IMR-90 (cell line): ENCODE measurements around the gene UBE2O. TPM values are rescaled to one million over a fixed set of nuclear protein-coding genes. Genes with fewer than 3 reads are reported as not detected.

Experiments
- ATAC-seq: fragments of 200-7000 bp; cut with Tn5 transposase; 2 replicates; pipeline ENCODE4 v1.9.1; 2020; ENCODE audit warnings: low read depth, mild to moderate bottlenecking, moderate library complexity
- BruUV-seq: library from RNA; stranded (reverse); fragments of 400-500 nt; replicated peaks from 2 replicates; lab custom pipeline; 2021; lab: Mats Ljungman, UMichigan
- CTCF ChIA-PET: fragments of 300-600 bp; formaldehyde crosslinking; extraction: SDS; loops from one replicate; lab custom pipeline; 2021; ENCODE audit warnings: antibody characterized with exemption; lab: Yijun Ruan, JAX
- POLR2A ChIA-PET: fragments of 300-600 bp; sonication (Branson Sonifier 250); formaldehyde crosslinking; loops from one replicate; lab custom pipeline; 2022; ENCODE audit warnings: antibody characterized with exemption; ENCODE audit not compliant: unreplicated experiment; lab: Charles Lee
- DNase-seq: peaks from one replicate; pipeline ENCODE4 v3.0.0; 2013
- H2AFZ ChIP-seq: replicated peaks from 2 replicates; pipeline ENCODE3; 2013; ENCODE audit warnings: low read length, mild to moderate bottlenecking; ENCODE audit not compliant: poor library complexity
- H2AK5ac ChIP-seq: 2 replicates; pipeline ENCODE4 v1.6.1; 2013; ENCODE audit warnings: low read depth, low read length, inconsistent platforms
- H2AK9ac ChIP-seq: replicated peaks from 2 replicates; pipeline ENCODE3; 2013; ENCODE audit warnings: mild to moderate bottlenecking, low read depth, low read length, moderate library complexity; ENCODE audit not compliant: poor library complexity
- H2BK120ac ChIP-seq: 2 replicates; pipeline ENCODE4 v1.6.1; 2013; ENCODE audit warnings: low read depth, low read length, inconsistent platforms
- H2BK15ac ChIP-seq: 3 replicates; pipeline ENCODE4 v1.6.1; 2013; ENCODE audit warnings: low read depth, low read length, inconsistent platforms
- H2BK20ac ChIP-seq: 2 replicates; pipeline ENCODE4 v1.6.1; 2013; ENCODE audit warnings: low read depth, mild to moderate bottlenecking, inconsistent platforms, low read length, moderate library complexity
- H2BK5ac ChIP-seq: 2 replicates; pipeline ENCODE4 v1.6.1; 2013; ENCODE audit warnings: mild to moderate bottlenecking, low read depth, low read length, inconsistent platforms; ENCODE audit not compliant: poor library complexity, severe bottlenecking
- H3K14ac ChIP-seq: replicated peaks from 2 replicates; pipeline ENCODE4 v1.6.1; 2013; ENCODE audit warnings: low read depth, low read length, inconsistent platforms
- H3K18ac ChIP-seq: 2 replicates; pipeline ENCODE4 v1.6.1; 2013; ENCODE audit warnings: low read depth, low read length, control low read depth
- H3K23ac ChIP-seq: 2 replicates; pipeline ENCODE4 v1.6.1; 2013; ENCODE audit warnings: low read depth, low read length, inconsistent platforms
- H3K27ac ChIP-seq: 2 replicates; pipeline ENCODE4 v1.5.1; 2013; ENCODE audit warnings: mild to moderate bottlenecking, control low read depth, low read length; ENCODE audit not compliant: insufficient read depth
- H3K27me3 ChIP-seq: 2 replicates; pipeline ENCODE4 v1.6.1; 2013; ENCODE audit warnings: low read length; ENCODE audit not compliant: control insufficient read depth, insufficient read depth
- H3K36me3 ChIP-seq: 2 replicates; pipeline ENCODE4 v1.6.1; 2013; ENCODE audit warnings: low read length, mixed read lengths; ENCODE audit not compliant: control insufficient read depth, insufficient read depth
- H3K4ac ChIP-seq: 2 replicates; pipeline ENCODE4 v1.6.1; 2013; ENCODE audit warnings: low read depth, low read length, inconsistent platforms
- H3K4me1 ChIP-seq: 2 replicates; pipeline ENCODE4 v1.6.1; 2013; ENCODE audit warnings: low read length, mixed read lengths; ENCODE audit not compliant: control insufficient read depth, insufficient read depth
- H3K4me2 ChIP-seq: 2 replicates; pipeline ENCODE4 v1.6.1; 2013; ENCODE audit warnings: low read depth, mild to moderate bottlenecking, control low read depth, low read length, moderate library complexity
- H3K4me3 ChIP-seq: 2 replicates; pipeline ENCODE4 v1.5.1; 2013; ENCODE audit warnings: low read depth, mild to moderate bottlenecking, control low read depth, low read length, moderate library complexity; ENCODE audit not compliant: insufficient read depth
- H3K56ac ChIP-seq: 2 replicates; pipeline ENCODE4 v1.6.1; 2013; ENCODE audit warnings: low read length, inconsistent platforms; ENCODE audit not compliant: insufficient read depth; ENCODE audit errors: extremely low read depth
- H3K79me1 ChIP-seq, 2 experiments: 2 replicates each; pipeline ENCODE4 v1.6.1; 2013; ENCODE audit warnings: low read length in 2 of 2, inconsistent platforms in 1 of 2, low read depth in 1 of 2
- H3K9ac ChIP-seq: 2 replicates; pipeline ENCODE4 v1.6.1; 2013; ENCODE audit warnings: low read depth, low read length, control low read depth
- H3K9me1 ChIP-seq: 2 replicates; pipeline ENCODE4 v1.6.1; 2013; ENCODE audit warnings: low read length, inconsistent platforms; ENCODE audit not compliant: insufficient read depth
- H3K9me3 ChIP-seq: 2 replicates; pipeline ENCODE4 v1.6.1; 2013; ENCODE audit warnings: low read length; ENCODE audit not compliant: control insufficient read depth, insufficient read depth
- H4K20me1 ChIP-seq: 2 replicates; pipeline ENCODE4 v1.6.1; 2013; ENCODE audit warnings: low read length, inconsistent platforms; ENCODE audit not compliant: insufficient read depth
- H4K5ac ChIP-seq: 2 replicates; pipeline ENCODE4 v1.6.1; 2013; ENCODE audit warnings: mild to moderate bottlenecking, low read depth, low read length, control low read depth
- H4K8ac ChIP-seq, 2 experiments: 2 replicates each; pipeline ENCODE4 v1.6.1; 2013; ENCODE audit warnings: low read depth in 2 of 2, low read length in 2 of 2, control low read depth in 1 of 2, inconsistent platforms in 1 of 2
- H4K91ac ChIP-seq: 2 replicates; pipeline ENCODE4 v1.6.1; 2013; ENCODE audit warnings: low read depth, low read length, inconsistent platforms; ENCODE audit not compliant: insufficient read depth
- BHLHE40 ChIP-seq: fragments of 150-350 bp; IDR thresholded peaks from 2 replicates; pipeline ENCODE4 v1.6.1; 2016; ENCODE audit warnings: mild to moderate bottlenecking, low read depth, low read length
- CEBPB ChIP-seq: IDR thresholded peaks from 2 replicates; pipeline ENCODE4 v1.6.1; 2012; ENCODE audit warnings: low read depth, low read length, improper control_type of control experiment
- CHD1 ChIP-seq: IDR thresholded peaks from 2 replicates; pipeline ENCODE4 v1.6.1; 2012; ENCODE audit warnings: low read depth, low read length, improper control_type of control experiment
- FOS ChIP-seq: fragments of 150-350 bp; IDR thresholded peaks from 2 replicates; pipeline ENCODE4 v1.6.1; 2016; ENCODE audit warnings: low read depth, low read length
- MAFK ChIP-seq: IDR thresholded peaks from 2 replicates; pipeline ENCODE4 v1.6.1; 2012; ENCODE audit warnings: low read depth, low read length, improper control_type of control experiment
- MAZ ChIP-seq: IDR thresholded peaks from 2 replicates; pipeline ENCODE4 v1.6.1; 2012; ENCODE audit warnings: low read depth, mild to moderate bottlenecking, low read length, improper control_type of control experiment, moderate library complexity, borderline replicate concordance
- MXI1 ChIP-seq: IDR thresholded peaks from 2 replicates; pipeline ENCODE4 v1.6.1; 2012; ENCODE audit warnings: low read depth, mild to moderate bottlenecking, low read length, moderate library complexity, borderline replicate concordance
- NFE2L2 ChIP-seq: fragments of 150-350 bp; IDR thresholded peaks from 2 replicates; pipeline ENCODE4 v1.6.1; 2016; ENCODE audit warnings: low read depth, mild to moderate bottlenecking, low read length
- POLR2A ChIP-seq: IDR thresholded peaks from 2 replicates; pipeline ENCODE4 v1.6.1; 2012; ENCODE audit warnings: mild to moderate bottlenecking, low read depth, low read length
- RAD21 ChIP-seq: IDR thresholded peaks from 2 replicates; pipeline ENCODE4 v1.6.1; 2012; ENCODE audit warnings: low read length, improper control_type of control experiment
- RCOR1 ChIP-seq: IDR thresholded peaks from 2 replicates; pipeline ENCODE4 v1.6.1; 2012; ENCODE audit warnings: mild to moderate bottlenecking, low read length, improper control_type of control experiment; ENCODE audit not compliant: insufficient replicate concordance
- RFX5 ChIP-seq: IDR thresholded peaks from 2 replicates; pipeline ENCODE4 v1.8.0; 2012; ENCODE audit warnings: low read depth, mild to moderate bottlenecking, low read length, moderate library complexity
- SMC3 ChIP-seq: fragments of 150-350 bp; IDR thresholded peaks from 2 replicates; pipeline ENCODE4 v1.6.1; 2016; ENCODE audit warnings: low read depth, mild to moderate bottlenecking, antibody characterized with exemption, low read length, moderate library complexity
- WGBS, 2 experiments: methylation state at CpG; one replicate each; pipeline versions ENCODE4 v1.1.5 to v1.1.7; 2013; ENCODE audit warnings: missing lambda C conversion rate in 2 of 2; ENCODE audit not compliant: insufficient read length in 1 of 2; ENCODE audit errors: extremely low coverage in 2 of 2; 5-methylcytosine and 5-hydroxymethylcytosine counted together
- dilution Hi-C: fragments of 300-500 bp; cut with HindIII; formaldehyde crosslinking; loops from one replicate; pipeline ENCODE4 v1.14.3; 2018; ENCODE audit warnings: low sequenced_read_pairs; ENCODE audit not compliant: unreplicated experiment
- in situ Hi-C: fragments of 300-500 bp; cut with MboI; formaldehyde crosslinking; loops from 3 replicates; pipeline ENCODE4 v1.14.3; 2019; ENCODE audit warnings: low sequenced_read_pairs, inconsistent platforms, mixed read lengths
- intact Hi-C: fragments of 100-400 bp; cut with micrococcal nuclease; formaldehyde crosslinking; loops from 2 replicates; pipeline ENCODE4 v1.10.0; 2022
- polyA plus RNA-seq, 3 experiments: library from polyadenylated mRNA; depleted of rRNA; stranded (reverse); fragments of >200 nt; gene quantifications; 2 replicates each; pipeline ENCODE4 v1.2.3, GENCODE V29; 2012; ENCODE audit warnings: low replicate concordance in 1 of 3
- total RNA-seq: library from RNA; depleted of rRNA; stranded (reverse); fragments of >200 nt; gene quantifications from 2 replicates; pipeline ENCODE4 v1.2.3, GENCODE V29; 2012
- TF ChIP-seq, protein P1 (sequence below): fragments of 150-350 bp; IDR thresholded peaks from 2 replicates; pipeline ENCODE4 v1.6.1; 2016; ENCODE audit warnings: low read depth, mild to moderate bottlenecking, low read length, moderate library complexity, borderline replicate concordance
- TF ChIP-seq, protein P2 (sequence below): fragments of 150-350 bp; IDR thresholded peaks from 2 replicates; pipeline ENCODE4 v1.6.1; 2017; ENCODE audit warnings: mild to moderate bottlenecking, antibody characterized with exemption, low read length, low read depth
- TF ChIP-seq, protein P3 (sequence below): conservative IDR thresholded peaks from 2 replicates; pipeline ENCODE4 v1.5.1; 2012; ENCODE audit warnings: mild to moderate bottlenecking, low read depth, low read length, improper control_type of control experiment

UBE2O gene
- total and polyA plus RNA-seq, 2 of the 4 experiments (the other 2 are of a cell fraction): 17.6 TPM

DNA sequence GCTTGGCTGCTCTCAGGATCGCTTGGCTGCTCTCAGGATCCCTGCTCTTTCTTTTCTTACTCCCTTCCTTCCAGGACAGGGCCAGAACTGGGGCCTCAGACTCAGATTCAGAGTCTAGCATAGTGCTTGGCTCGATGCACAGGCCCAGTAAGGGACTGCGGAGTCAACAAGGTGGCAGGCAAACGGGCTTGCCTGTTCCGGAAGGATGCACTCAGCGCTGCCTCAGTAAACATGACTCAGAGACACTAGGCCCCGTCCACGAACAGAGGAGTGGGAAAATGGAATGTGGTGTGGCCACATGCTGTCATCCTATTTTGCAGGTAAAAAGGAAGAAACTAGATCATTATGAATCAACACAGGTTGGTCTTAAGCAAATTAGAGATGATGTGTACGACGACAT is 58.8 kb downstream of the UBE2O start:
- no peak overlapping the region for H2BK5ac ChIP-seq
- no peak overlapping the region for H3K4ac ChIP-seq
- H4K20me1 ChIP-seq: peaks cover 11% of the 10 kb centered on the region
- H2AFZ ChIP-seq: no peak overlapping the region
- no peak overlapping the region for H3K4me3 ChIP-seq
- H2AK9ac ChIP-seq: no peak overlapping the region
- dilution Hi-C loops: no loop called here
- in situ Hi-C loops: no loop called here
- H3K27me3 ChIP-seq: no peaks in the 10 kb centered on the region
- H3K9ac ChIP-seq: no peak overlapping the region
- no peak overlapping the region for H4K8ac ChIP-seq
- no peak overlapping the region for H3K56ac ChIP-seq
- no TSS peak for BruUV-seq
- no peaks in the 10 kb centered on the region for H3K9me3 ChIP-seq
- no peak overlapping the region for H2BK15ac ChIP-seq
- CTCF ChIA-PET: interaction anchor here (0.7 kb wide), 1 partner anchor 394 kb away, joined by 4 read pairs; no protein-coding TSS in a partner anchor
- WGBS, 2 experiments: 95% methylated on average over 3 of the region's 10 CpGs; no CpG with 5 or more reads in 1 of the 2 experiments
- H3K27ac ChIP-seq: no peak overlapping the region
- no peak overlapping the region for H4K5ac ChIP-seq
- H2BK20ac ChIP-seq: no peak overlapping the region
- intact Hi-C loops: no loop called here
- ATAC-seq (no peak), DNase-seq (no peak)
- POLR2A ChIA-PET: no interaction called here
- no peak overlapping the region for H2AK5ac ChIP-seq
- H3K9me1 ChIP-seq: 0 out of 2 replicates have a peak, but pooled peaks cover 4% of the 10 kb centered on the region
- H2BK120ac ChIP-seq: no peak overlapping the region
- no peak overlapping the region for H3K18ac ChIP-seq
- no peak overlapping the region for H4K91ac ChIP-seq
- H3K23ac ChIP-seq: no peak overlapping the region
- H3K4me1 ChIP-seq: no peaks in the 10 kb centered on the region
- peaks cover 55% of the 10 kb centered on the region for H3K36me3 ChIP-seq
- no peak overlapping the region for H3K14ac ChIP-seq
- H3K4me2 ChIP-seq: no peak overlapping the region
- TF ChIP-seq RCOR1: no peak
- TF ChIP-seq SMC3: no peak
- TF ChIP-seq RAD21: no peak
- TF ChIP-seq MXI1: no peak
- no peak for TF ChIP-seq BHLHE40
- TF ChIP-seq MAZ: no peak
- TF ChIP-seq, protein P1, sequence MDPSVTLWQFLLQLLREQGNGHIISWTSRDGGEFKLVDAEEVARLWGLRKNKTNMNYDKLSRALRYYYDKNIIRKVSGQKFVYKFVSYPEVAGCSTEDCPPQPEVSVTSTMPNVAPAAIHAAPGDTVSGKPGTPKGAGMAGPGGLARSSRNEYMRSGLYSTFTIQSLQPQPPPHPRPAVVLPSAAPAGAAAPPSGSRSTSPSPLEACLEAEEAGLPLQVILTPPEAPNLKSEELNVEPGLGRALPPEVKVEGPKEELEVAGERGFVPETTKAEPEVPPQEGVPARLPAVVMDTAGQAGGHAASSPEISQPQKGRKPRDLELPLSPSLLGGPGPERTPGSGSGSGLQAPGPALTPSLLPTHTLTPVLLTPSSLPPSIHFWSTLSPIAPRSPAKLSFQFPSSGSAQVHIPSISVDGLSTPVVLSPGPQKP: no peak
- no peak for TF ChIP-seq CEBPB
- TF ChIP-seq, protein P2, sequence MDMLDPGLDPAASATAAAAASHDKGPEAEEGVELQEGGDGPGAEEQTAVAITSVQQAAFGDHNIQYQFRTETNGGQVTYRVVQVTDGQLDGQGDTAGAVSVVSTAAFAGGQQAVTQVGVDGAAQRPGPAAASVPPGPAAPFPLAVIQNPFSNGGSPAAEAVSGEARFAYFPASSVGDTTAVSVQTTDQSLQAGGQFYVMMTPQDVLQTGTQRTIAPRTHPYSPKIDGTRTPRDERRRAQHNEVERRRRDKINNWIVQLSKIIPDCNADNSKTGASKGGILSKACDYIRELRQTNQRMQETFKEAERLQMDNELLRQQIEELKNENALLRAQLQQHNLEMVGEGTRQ: no peak
- TF ChIP-seq, protein P3, sequence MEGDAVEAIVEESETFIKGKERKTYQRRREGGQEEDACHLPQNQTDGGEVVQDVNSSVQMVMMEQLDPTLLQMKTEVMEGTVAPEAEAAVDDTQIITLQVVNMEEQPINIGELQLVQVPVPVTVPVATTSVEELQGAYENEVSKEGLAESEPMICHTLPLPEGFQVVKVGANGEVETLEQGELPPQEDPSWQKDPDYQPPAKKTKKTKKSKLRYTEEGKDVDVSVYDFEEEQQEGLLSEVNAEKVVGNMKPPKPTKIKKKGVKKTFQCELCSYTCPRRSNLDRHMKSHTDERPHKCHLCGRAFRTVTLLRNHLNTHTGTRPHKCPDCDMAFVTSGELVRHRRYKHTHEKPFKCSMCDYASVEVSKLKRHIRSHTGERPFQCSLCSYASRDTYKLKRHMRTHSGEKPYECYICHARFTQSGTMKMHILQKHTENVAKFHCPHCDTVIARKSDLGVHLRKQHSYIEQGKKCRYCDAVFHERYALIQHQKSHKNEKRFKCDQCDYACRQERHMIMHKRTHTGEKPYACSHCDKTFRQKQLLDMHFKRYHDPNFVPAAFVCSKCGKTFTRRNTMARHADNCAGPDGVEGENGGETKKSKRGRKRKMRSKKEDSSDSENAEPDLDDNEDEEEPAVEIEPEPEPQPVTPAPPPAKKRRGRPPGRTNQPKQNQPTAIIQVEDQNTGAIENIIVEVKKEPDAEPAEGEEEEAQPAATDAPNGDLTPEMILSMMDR: no peak
- no peak for TF ChIP-seq MAFK
- TF ChIP-seq POLR2A: no peak
- TF ChIP-seq NFE2L2: no peak
- no peak for TF ChIP-seq CHD1
- no peak for TF ChIP-seq FOS
- no peak for TF ChIP-seq RFX5
- H3K79me1 ChIP-seq: peaks cover 0 to 5% of the 10 kb centered on the region in 2 experiments; a peak in 2 of 4 replicates
